HG03571 (cell line): ENCODE measurements around the gene ADGRD1.

Experiments
- ATAC-seq: cut with Tn5 transposase; IDR thresholded peaks from one replicate; pipeline ENCODE4 v1.9.1; 2021; ENCODE audit not compliant: unreplicated experiment

The ADGRD1 gene

GRCh38 chr12:131038159-131038558 lies 84.5 kb downstream of the ADGRD1 start:
- ATAC-seq = no peak

GRCh38 chr12:131038961-131039950 lies 85.5 kb downstream of the ADGRD1 start:
- no peak for ATAC-seq

- no peak for ATAC-seq
Observed at GRCh38 chr12:131040491-131040890, 86.8 kb downstream of the ADGRD1 start.

- ATAC-seq = no peak
Observed at GRCh38 chr12:131041216-131041967, 87.7 kb downstream of the ADGRD1 start.

GRCh38 chr12:131041968-131042833 lies 88.5 kb downstream of the ADGRD1 start:
- no peak for ATAC-seq

GRCh38 chr12:131042834-131043245 lies 89.1 kb downstream of the ADGRD1 start:
- no peak for ATAC-seq

- no peak for ATAC-seq
Observed at GRCh38 chr12:131043401-131043871, 89.7 kb downstream of the ADGRD1 start.

- no peak for ATAC-seq
Observed at GRCh38 chr12:131044136-131044535, 90.4 kb downstream of the ADGRD1 start.

GRCh38 chr12:131044760-131045381 lies 91.2 kb downstream of the ADGRD1 start:
- no peak for ATAC-seq

GRCh38 chr12:131045705-131046460 lies 92.2 kb downstream of the ADGRD1 start:
- no peak for ATAC-seq

GRCh38 chr12:131046813-131047788 lies 93.4 kb downstream of the ADGRD1 start:
- ATAC-seq = no peak

GRCh38 chr12:131047789-131048610 lies 94.3 kb downstream of the ADGRD1 start:
- ATAC-seq = no peak

GRCh38 chr12:131048611-131048990 lies 94.9 kb downstream of the ADGRD1 start:
- no peak for ATAC-seq

- ATAC-seq = no peak
Observed at GRCh38 chr12:131049002-131049401, 95.3 kb downstream of the ADGRD1 start.

GRCh38 chr12:131049549-131050339 lies 96.0 kb downstream of the ADGRD1 start:
- no peak for ATAC-seq

GRCh38 chr12:131050463-131051154 lies 96.9 kb downstream of the ADGRD1 start:
- ATAC-seq = no peak
